ENCODE results near the gene BRD4. TPM values are rescaled to one million over a fixed set of nuclear protein-coding genes. Genes with fewer than 3 reads are reported as not detected.

BRD4 gene
- total and polyA plus RNA-seq, 2 of the 13 experiments (the other 11 are each of a cell fraction or from before 2014, with no cell fraction given), result 10.5 to 11.4 TPM

- no peak overlapping the region for H2AFZ ChIP-seq (ENCODE audit: low read length)
- no peaks in the 10 kb centered on the region for H3K9me3 ChIP-seq (ENCODE audit: low read length)
- intact Hi-C loops (cut with micrococcal nuclease; ENCODE audit: unreplicated experiment), result loop anchor here (5.0 to 10.0 kb wide), 3 partner anchors 37 to 90 kb away; no protein-coding TSS in a partner anchor
- in situ Hi-C loops (cut with HindIII; ENCODE audit: extremely low pct_ligation_motif_present, low pct_unique_long_range_greater_than_20kb), result no loop called here
- peaks cover 36% of the 10 kb centered on the region for H4K20me1 ChIP-seq (ENCODE audit: insufficient read depth, low read length)
- no peak overlapping the region for H3K4me3 ChIP-seq (replicated peaks in 1 of 3; ENCODE audit: insufficient read depth in 1 of 3, low read depth in 2 of 3, low read length in 3 of 3)
- no peak overlapping the region for H3K27ac ChIP-seq (ENCODE audit: extremely low read length, insufficient read depth, low read length)
- WGBS (ENCODE audit: low lambda C conversion rate), result 97% methylated on average over 11 of the region's 24 CpGs
- peaks cover 23% of the 10 kb centered on the region for H3K4me1 ChIP-seq (ENCODE audit: insufficient read depth, low read length)
- FAIRE-seq (no peak), DNase-seq (ENCODE audit: low spot score) (no peak), ATAC-seq (no peak)
- POLR2A ChIA-PET, result interaction anchor here (1.5 kb wide), 1 partner anchor 44 kb away, joined by 4 read pairs; the partner anchor contains the start of gene AKAP8L
- no TSS peak for BruUV-seq (replicated peaks)
- peaks cover 18 to 51% of the 10 kb centered on the region in 2 experiments for H3K36me3 ChIP-seq (replicated peaks in 1 of 2; ENCODE audit: control insufficient read depth in 1 of 2, insufficient read depth in 2 of 2, low read length in 2 of 2)
- no peak overlapping the region for H3K9ac ChIP-seq (ENCODE audit: insufficient read depth, low read depth, low read length)
- H3K27me3 ChIP-seq (ENCODE audit: control insufficient read depth in 1 of 2, insufficient read depth in 2 of 2, low read length in 2 of 2), result no peaks in the 10 kb centered on the region; a peak in 1 of 5 replicates
- CTCF ChIA-PET (ENCODE audit: low intra/inter-chr PET ratio, low total read pairs), result no interaction called here
- H3K79me2 ChIP-seq (ENCODE audit: insufficient read depth, low read length), result peaks cover 60% of the 10 kb centered on the region
- no peak overlapping the region for H3K4me2 ChIP-seq (ENCODE audit: low read depth, low read length)
- TF ChIP-seq PRDM10 (CRISPR knock-in tag; IDR thresholded peaks at IDR 0.05; ENCODE audit: low read depth) (no peak), ZNF644 (CRISPR knock-in tag; IDR thresholded peaks at IDR 0.05; ENCODE audit: low read depth) (no peak), SCMH1 (CRISPR knock-in tag; IDR thresholded peaks at IDR 0.05; ENCODE audit: borderline replicate concordance) (no peak), PTBP1 (IDR thresholded peaks at IDR 0.05; ENCODE audit: low read depth, low read length, poor library complexity, severe bottlenecking) (no peak), FOXK1 (CRISPR knock-in tag; IDR thresholded peaks at IDR 0.05; ENCODE audit: borderline replicate concordance, low read depth) (no peak), ZNF597 (CRISPR knock-in tag; IDR thresholded peaks at IDR 0.05) (no peak), ZNF558 (CRISPR knock-in tag; IDR thresholded peaks at IDR 0.05; ENCODE audit: borderline replicate concordance) (no peak), SMC3 (IDR thresholded peaks at IDR 0.05; ENCODE audit: low read length) (no peak), TCF12 (IDR thresholded peaks at IDR 0.05) (no peak), TCF12 (CRISPR knock-in tag; IDR thresholded peaks at IDR 0.05) (no peak), ATAD3A (CRISPR knock-in tag; IDR thresholded peaks at IDR 0.05) (no peak), GMEB2 (CRISPR knock-in tag; IDR thresholded peaks at IDR 0.05; ENCODE audit: low read depth) (no peak), KDM6A (CRISPR knock-in tag; IDR thresholded peaks at IDR 0.05; ENCODE audit: low read depth) (no peak), NFATC3 (CRISPR knock-in tag; IDR thresholded peaks at IDR 0.05) (no peak), ZNF766 (CRISPR knock-in tag; IDR thresholded peaks at IDR 0.05; ENCODE audit: borderline replicate concordance) (no peak), ZZZ3 (CRISPR knock-in tag; IDR thresholded peaks at IDR 0.05; ENCODE audit: borderline replicate concordance) (no peak)
Observed at GRCh38 chr19:15374796-15375440, 42.6 kb upstream of the BRD4 start.
